H9 (cell line): ENCODE results near the gene PBX4. TPM values are rescaled to one million over a fixed set of nuclear protein-coding genes. Genes with fewer than 3 reads are reported as not detected.

Experiments used
- DNase-seq: peaks from one replicate; pipeline ENCODE4 v3.0.0-alpha.2; 2017
- H2AFZ ChIP-seq: one replicate; pipeline ENCODE4 v1.6.1; 2013; ENCODE audit warnings: mild to moderate bottlenecking, low read length, control low read depth, moderate library complexity
- H2AK5ac ChIP-seq: 2 replicates; pipeline ENCODE4 v1.6.1; 2013; ENCODE audit warnings: low read length, control low read depth, mixed read lengths; ENCODE audit not compliant: insufficient read length
- H2BK120ac ChIP-seq: one replicate; pipeline ENCODE4 v1.6.1; 2013; ENCODE audit warnings: low read depth, mild to moderate bottlenecking, low read length, control low read depth, inconsistent platforms; ENCODE audit not compliant: poor library complexity, severe bottlenecking
- H2BK12ac ChIP-seq: 2 replicates; pipeline ENCODE4 v1.6.1; 2013; ENCODE audit warnings: low read length, control low read depth, mixed read lengths, low read depth; ENCODE audit not compliant: insufficient read length
- H2BK15ac ChIP-seq: 2 replicates; pipeline ENCODE4 v1.6.1; 2013; ENCODE audit warnings: low read depth, low read length, control low read depth
- H2BK20ac ChIP-seq: one replicate; pipeline ENCODE4 v1.6.1; 2013; ENCODE audit warnings: low read depth, mild to moderate bottlenecking, low read length, control low read depth, inconsistent platforms; ENCODE audit not compliant: poor library complexity, severe bottlenecking
- H2BK5ac ChIP-seq: 2 replicates; pipeline ENCODE4 v1.6.1; 2013; ENCODE audit warnings: low read length, control low read depth, mixed read lengths; ENCODE audit not compliant: insufficient read length
- H3K14ac ChIP-seq: 2 replicates; pipeline ENCODE4 v1.6.1; 2013; ENCODE audit warnings: low read length, control low read depth; ENCODE audit not compliant: insufficient read depth
- H3K18ac ChIP-seq: 2 replicates; pipeline ENCODE4 v1.6.1; 2013; ENCODE audit warnings: low read depth, mild to moderate bottlenecking, mixed read lengths, low read length, control low read depth; ENCODE audit not compliant: insufficient read length
- H3K23ac ChIP-seq: 2 replicates; pipeline ENCODE4 v1.6.1; 2013; ENCODE audit warnings: low read length, control low read depth, mixed read lengths, low read depth; ENCODE audit not compliant: insufficient read length
- H3K23me2 ChIP-seq: 2 replicates; pipeline ENCODE4 v1.6.1; 2013; ENCODE audit warnings: low read depth, mild to moderate bottlenecking, mixed read lengths, low read length, control low read depth; ENCODE audit not compliant: insufficient read length, poor library complexity, severe bottlenecking
- H3K27ac ChIP-seq: 2 replicates; pipeline ENCODE4 v1.5.1; 2013; ENCODE audit warnings: low read length, control low read depth, mixed read lengths, low read depth; ENCODE audit not compliant: insufficient read length
- H3K27me3 ChIP-seq: 2 replicates; pipeline ENCODE4 v1.6.1; 2013; ENCODE audit warnings: low read length, control low read depth, inconsistent platforms; ENCODE audit not compliant: insufficient read depth
- H3K4ac ChIP-seq: 2 replicates; pipeline ENCODE4 v1.6.1; 2013; ENCODE audit warnings: low read depth, mild to moderate bottlenecking, control low read depth, inconsistent platforms, low read length, moderate library complexity
- H3K4me1 ChIP-seq: 2 replicates; pipeline ENCODE4 v1.6.1; 2013; ENCODE audit warnings: low read length, control low read depth, inconsistent platforms; ENCODE audit not compliant: insufficient read depth
- H3K4me2 ChIP-seq: 2 replicates; pipeline ENCODE4 v1.6.1; 2013; ENCODE audit warnings: low read length, control low read depth, mixed read lengths; ENCODE audit not compliant: insufficient read length, insufficient read depth
- H3K56ac ChIP-seq: 2 replicates; pipeline ENCODE4 v1.6.1; 2013; ENCODE audit warnings: low read depth, mild to moderate bottlenecking, mixed read lengths, low read length, control low read depth; ENCODE audit not compliant: insufficient read length
- H3K79me1 ChIP-seq: 2 replicates; pipeline ENCODE4 v1.6.1; 2013; ENCODE audit warnings: low read depth, mild to moderate bottlenecking, moderate library complexity, low read length, control low read depth, inconsistent platforms; ENCODE audit not compliant: insufficient read depth, poor library complexity, severe bottlenecking
- H3K79me2 ChIP-seq: 2 replicates; pipeline ENCODE4 v1.6.1; 2013; ENCODE audit warnings: low read length, control low read depth, inconsistent platforms; ENCODE audit not compliant: insufficient read depth
- H3K9ac ChIP-seq: 2 replicates; pipeline ENCODE4 v1.6.1; 2013; ENCODE audit warnings: low read length, control low read depth, mixed read lengths; ENCODE audit not compliant: insufficient read length; ENCODE audit errors: extremely low read depth
- H3K9me3 ChIP-seq: one replicate; pipeline ENCODE4 v1.6.1; 2013; ENCODE audit warnings: low read depth, low read length, inconsistent platforms; ENCODE audit not compliant: control insufficient read depth
- H3T11ph ChIP-seq: one replicate; pipeline ENCODE4 v1.6.1; 2013; ENCODE audit warnings: mild to moderate bottlenecking, low read length, control low read depth, inconsistent platforms
- H4K20me1 ChIP-seq: one replicate; pipeline ENCODE4 v1.6.1; 2013; ENCODE audit not compliant: control insufficient read depth, insufficient read length, insufficient read depth
- H4K5ac ChIP-seq: 2 replicates; pipeline ENCODE4 v1.6.1; 2013; ENCODE audit warnings: low read depth, mild to moderate bottlenecking, mixed read lengths, low read length, control low read depth; ENCODE audit not compliant: insufficient read length
- H4K8ac ChIP-seq: replicated peaks from 2 replicates; pipeline ENCODE4 v1.6.1; 2013; ENCODE audit warnings: low read length, control low read depth, mixed read lengths, low read depth; ENCODE audit not compliant: insufficient read length
- H4K91ac ChIP-seq: 2 replicates; pipeline ENCODE4 v1.6.1; 2013; ENCODE audit warnings: low read depth, mild to moderate bottlenecking, moderate library complexity, mixed read lengths, low read length, control low read depth; ENCODE audit not compliant: insufficient read length
- H3K27ac Mint-ChIP-seq, 3 experiments: 2 replicates in 2 of 3; 3 replicates in 1 of 3; pipeline ENCODE4 v1.8.0; 2020 to 2021; ENCODE audit warnings: mixed read lengths in 3 of 3, mild to moderate bottlenecking in 1 of 3, moderate library complexity in 1 of 3
- H3K27me3 Mint-ChIP-seq: 2 replicates; pipeline ENCODE4 v1.8.0; 2021; ENCODE audit warnings: low read depth, mild to moderate bottlenecking, moderate library complexity, mixed read lengths
- H3K36me3 Mint-ChIP-seq, 3 experiments: 2 replicates in 2 of 3; 3 replicates in 1 of 3; pipeline ENCODE4 v1.8.0; 2020 to 2021; ENCODE audit warnings: low read depth in 3 of 3, mixed read lengths in 3 of 3; ENCODE audit not compliant: insufficient read depth in 1 of 3
- H3K4me1 Mint-ChIP-seq, 2 experiments: 2 replicates each; pipeline ENCODE4 v1.8.0; 2020; ENCODE audit warnings: mixed read lengths in 2 of 2
- H3K4me3 Mint-ChIP-seq, 2 experiments: 2 replicates in 1 of 2; 3 replicates in 1 of 2; pipeline ENCODE4 v1.8.0; 2020 to 2021; ENCODE audit warnings: mild to moderate bottlenecking in 2 of 2, mixed read lengths in 2 of 2, moderate library complexity in 1 of 2
- H3K9me3 Mint-ChIP-seq, 2 experiments: 2 replicates in 1 of 2; 3 replicates in 1 of 2; pipeline ENCODE4 v1.8.0; 2020; ENCODE audit warnings: mild to moderate bottlenecking in 2 of 2, mixed read lengths in 2 of 2, moderate library complexity in 1 of 2
- WGBS: extraction: QIAGEN DNeasy Blood & Tissue Kit; methylation state at CpG from one replicate; pipeline ENCODE4 v1.1.7; 2013; ENCODE audit warnings: missing lambda C conversion rate, low lambda C conversion rate, mixed read lengths; ENCODE audit not compliant: insufficient read length; ENCODE audit errors: extremely low coverage; 5-methylcytosine and 5-hydroxymethylcytosine counted together
- total RNA-seq: library from RNA; stranded (reverse); gene quantifications from 2 replicates; pipeline ENCODE4 v1.2.1, GENCODE V29; 2021
- TF ChIP-seq, protein P1 (sequence below): fragments of 200-600 bp; sonication (generic); conservative IDR thresholded peaks from 3 replicates; pipeline ENCODE4 v1.8.0; 2021; ENCODE audit warnings: antibody characterized with exemption, mild to moderate bottlenecking

The PBX4 gene
- total RNA-seq, 1 experiment from 2014 or later: 3.3 TPM

DNA sequence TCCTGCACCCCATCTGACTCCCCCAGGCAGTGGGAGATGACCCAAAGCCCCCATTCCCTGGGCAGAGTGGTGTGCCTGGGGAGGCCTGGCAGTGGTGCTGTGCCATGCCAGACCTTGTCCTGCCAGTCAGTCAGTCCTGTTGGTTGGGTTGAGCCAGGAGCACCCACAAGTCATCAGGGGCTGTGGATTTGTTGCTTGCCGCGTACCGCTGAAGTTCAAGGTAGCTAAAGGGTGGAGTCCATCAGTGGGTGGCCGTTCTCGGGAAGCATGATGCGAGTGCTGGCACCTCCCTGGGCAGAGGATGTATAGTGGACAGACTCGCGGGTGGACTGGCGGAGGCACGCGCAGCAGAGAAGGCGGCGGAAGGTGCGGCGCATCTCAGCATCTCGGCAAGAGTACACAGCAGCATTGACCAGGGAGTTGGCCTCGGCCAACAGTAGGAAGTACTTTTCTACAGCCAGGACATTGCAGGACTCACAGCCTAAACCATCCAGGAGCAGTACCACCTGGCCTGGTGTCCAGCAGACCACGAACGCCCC, 5.6 kb upstream of the PBX4 start:
- Histone ChIP-seq H3K27me3 (no peaks in the 10 kb centered on the region), H2BK5ac (no peak overlapping the region), H3K9ac (no peak overlapping the region), H3K23me2 (peaks cover 10% of the 10 kb centered on the region), H3K79me1 (no peaks in the 10 kb centered on the region), H3K4ac (no peak overlapping the region), H2AK5ac (no peak overlapping the region), H2BK12ac (no peak overlapping the region), H2BK120ac (no peak overlapping the region), H2BK15ac (no peak overlapping the region), H4K5ac (no peak overlapping the region), H4K20me1 (peaks cover 2% of the 10 kb centered on the region), H3K14ac (no peak overlapping the region), H3K4me2 (no peak overlapping the region), H3K18ac (no peak overlapping the region), H3K23ac (no peak overlapping the region), H2BK20ac (no peak overlapping the region), H3K9me3 (no peaks in the 10 kb centered on the region), H3K56ac (no peak overlapping the region), H3K27ac (no peak overlapping the region), H4K91ac (no peak overlapping the region), H3T11ph (no peak overlapping the region), H3K4me1 (peaks cover 3% of the 10 kb centered on the region; the same call in 1 of the 2 replicates), H4K8ac (no peak overlapping the region), H3K79me2 (peaks cover 2% of the 10 kb centered on the region; the same call in 1 of the 2 replicates), H2AFZ (no peak overlapping the region)
- WGBS: no CpG with 5 or more reads among the region's 19 CpGs
- DNase-seq: no peak
- H3K4me3 Mint-ChIP-seq: no peak overlapping the region
- H3K27ac Mint-ChIP-seq: no peak overlapping the region
- TF ChIP-seq, protein P1, sequence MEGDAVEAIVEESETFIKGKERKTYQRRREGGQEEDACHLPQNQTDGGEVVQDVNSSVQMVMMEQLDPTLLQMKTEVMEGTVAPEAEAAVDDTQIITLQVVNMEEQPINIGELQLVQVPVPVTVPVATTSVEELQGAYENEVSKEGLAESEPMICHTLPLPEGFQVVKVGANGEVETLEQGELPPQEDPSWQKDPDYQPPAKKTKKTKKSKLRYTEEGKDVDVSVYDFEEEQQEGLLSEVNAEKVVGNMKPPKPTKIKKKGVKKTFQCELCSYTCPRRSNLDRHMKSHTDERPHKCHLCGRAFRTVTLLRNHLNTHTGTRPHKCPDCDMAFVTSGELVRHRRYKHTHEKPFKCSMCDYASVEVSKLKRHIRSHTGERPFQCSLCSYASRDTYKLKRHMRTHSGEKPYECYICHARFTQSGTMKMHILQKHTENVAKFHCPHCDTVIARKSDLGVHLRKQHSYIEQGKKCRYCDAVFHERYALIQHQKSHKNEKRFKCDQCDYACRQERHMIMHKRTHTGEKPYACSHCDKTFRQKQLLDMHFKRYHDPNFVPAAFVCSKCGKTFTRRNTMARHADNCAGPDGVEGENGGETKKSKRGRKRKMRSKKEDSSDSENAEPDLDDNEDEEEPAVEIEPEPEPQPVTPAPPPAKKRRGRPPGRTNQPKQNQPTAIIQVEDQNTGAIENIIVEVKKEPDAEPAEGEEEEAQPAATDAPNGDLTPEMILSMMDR: no peak
- peaks cover 19 to 23% of the 10 kb centered on the region in 2 experiments for H3K4me1 Mint-ChIP-seq
- H3K9me3 Mint-ChIP-seq: no peaks in the 10 kb centered on the region
- peaks cover 21 to 36% (median 27%) of the 10 kb centered on the region in 3 experiments; a peak in 6 of 7 replicates for H3K36me3 Mint-ChIP-seq
- H3K27me3 Mint-ChIP-seq: peaks cover 10% of the 10 kb centered on the region
